Activated CD8-positive, alpha-beta memory T cell treated with anti-CD3 and anti-CD28 coated beads, Interleukin-2, amount 50 U/mL, for 48 hours (primary cell): ENCODE results near the gene PMM1.
"Not testable (repeated sequence)": the region's sequence is repeated elsewhere in the genome, so short reads cannot be mapped to it uniquely, and the experiment has no call there.

ENCODE experiments used
- DNase-seq: peaks from one replicate; pipeline ENCODE4 v3.0.0-alpha.2; 2020

Gene PMM1

DNA sequence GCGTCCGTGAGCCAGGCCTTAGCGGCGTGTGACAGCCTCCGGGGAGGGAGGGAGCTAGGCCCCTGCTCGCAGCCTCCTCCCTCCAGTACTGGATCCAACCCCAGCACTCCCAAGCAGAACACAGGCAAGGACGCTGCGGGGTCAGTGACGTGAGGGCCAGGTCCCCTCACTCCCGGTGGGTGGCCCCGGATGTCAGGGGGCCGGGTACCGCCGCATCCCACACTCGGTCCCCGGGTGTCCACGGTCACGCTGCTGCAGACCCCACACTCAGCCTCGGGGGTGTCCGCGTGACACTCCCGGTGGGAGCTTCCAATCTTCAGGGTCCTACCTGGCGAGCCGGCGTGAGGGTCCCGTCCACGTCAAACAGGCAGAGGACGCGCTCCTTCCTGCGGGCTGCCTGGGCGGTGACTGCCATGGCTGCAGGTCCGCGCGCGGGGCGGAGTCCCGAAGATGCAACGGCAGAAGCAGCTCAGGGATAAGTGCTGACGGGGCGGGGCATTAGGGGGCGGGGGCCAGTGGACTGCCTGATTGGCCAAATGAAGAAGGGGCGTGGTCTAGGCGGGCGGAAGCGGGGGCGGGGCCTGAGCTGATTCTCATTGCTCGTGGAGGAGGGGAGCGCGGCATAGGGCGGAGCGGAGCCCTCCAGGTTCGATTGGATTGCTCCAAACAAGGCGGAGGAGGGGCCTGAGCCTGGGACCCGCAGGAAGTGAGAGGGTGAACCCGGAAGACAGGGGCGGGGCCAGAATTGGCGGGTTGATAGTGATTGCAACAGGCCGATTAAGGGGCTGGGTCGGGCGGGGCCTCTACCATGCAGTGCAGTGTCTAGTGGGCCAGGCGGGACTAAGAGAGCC is at the start of gene PMM1:
PMM1 (minus strand) TSS at position 450 of the 851 bp plus-strand sequence; CDS start at position 415, 35 bp downstream.
- DNase-seq = peak; percentile 100

DNA sequence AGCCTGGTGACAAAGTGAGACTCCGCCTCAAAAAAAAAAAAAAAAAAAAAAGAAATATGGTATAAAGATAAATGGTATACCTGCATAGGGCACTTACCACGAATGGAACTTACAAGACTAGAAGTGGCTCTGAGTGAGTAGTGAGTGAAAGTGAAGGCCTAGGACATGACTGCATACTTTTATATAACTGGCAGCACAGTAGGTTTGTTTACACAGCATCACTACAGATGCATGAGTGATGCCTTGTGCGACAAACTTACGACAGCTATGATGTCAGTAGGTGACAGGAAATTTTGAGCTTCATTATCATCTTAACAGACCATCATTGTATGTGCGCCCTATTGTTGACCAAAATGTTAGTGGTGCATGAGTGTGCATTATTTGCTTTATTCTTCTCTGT is 49.1 kb upstream of the PMM1 start:
- no peak for DNase-seq

DNA sequence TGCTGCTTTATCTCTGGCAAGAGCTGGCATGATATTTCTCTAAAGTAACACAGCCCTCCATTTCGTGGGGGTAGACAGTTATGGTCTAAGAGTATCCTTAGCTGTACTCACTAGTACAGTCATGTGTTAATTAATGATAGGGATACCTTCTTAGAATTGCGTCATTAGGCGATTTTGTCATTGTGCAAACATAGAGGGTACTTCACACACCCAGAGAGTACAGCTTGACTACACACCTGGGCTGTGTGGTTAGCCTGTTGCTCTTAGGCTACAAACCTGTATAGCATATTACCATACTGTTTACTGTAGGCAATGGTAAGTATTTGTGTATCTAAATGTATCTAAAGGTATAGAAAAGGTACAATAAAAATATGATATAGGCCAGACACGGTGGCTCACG is 48.5 kb upstream of the PMM1 start:
- DNase-seq = no peak

DNA sequence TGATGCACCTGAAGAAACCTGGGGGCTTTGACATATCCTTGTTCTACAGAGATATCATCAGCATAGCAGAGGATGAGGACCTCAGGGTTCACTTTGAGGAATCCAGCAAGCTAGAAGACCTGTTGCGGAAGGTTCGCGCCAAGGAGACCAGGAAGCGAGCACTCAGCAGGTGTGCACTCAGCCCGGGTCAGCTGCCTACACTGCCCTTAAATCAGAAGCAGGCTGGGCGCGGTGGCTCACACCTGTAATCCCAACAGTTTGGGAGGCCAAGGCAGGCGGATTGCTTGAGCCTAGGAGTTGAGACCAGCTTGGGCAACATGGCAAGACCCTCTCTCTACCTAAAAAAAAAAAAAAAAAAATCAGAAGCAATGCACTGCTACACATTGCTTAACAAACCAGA is 48.0 kb upstream of the PMM1 start:
- DNase-seq = not testable (repeated sequence)

DNA sequence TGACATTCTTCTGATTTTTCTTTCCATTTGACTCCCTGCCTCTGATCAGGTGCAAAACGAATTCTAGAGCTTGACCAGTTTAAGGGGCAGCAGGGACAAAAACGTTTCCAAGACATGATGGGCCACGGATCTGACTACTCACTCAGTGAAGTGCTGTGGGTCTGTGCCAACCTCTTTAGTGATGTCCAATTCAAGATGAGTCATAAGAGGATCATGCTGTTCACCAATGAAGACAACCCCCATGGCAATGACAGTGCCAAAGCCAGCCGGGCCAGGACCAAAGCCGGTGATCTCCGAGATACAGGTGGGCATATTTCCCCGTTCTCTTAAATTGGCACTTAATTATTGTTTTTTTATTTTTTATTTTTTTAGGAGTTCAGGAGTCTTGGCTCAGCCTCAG is 46.8 kb upstream of the PMM1 start:
- no peak for DNase-seq

DNA sequence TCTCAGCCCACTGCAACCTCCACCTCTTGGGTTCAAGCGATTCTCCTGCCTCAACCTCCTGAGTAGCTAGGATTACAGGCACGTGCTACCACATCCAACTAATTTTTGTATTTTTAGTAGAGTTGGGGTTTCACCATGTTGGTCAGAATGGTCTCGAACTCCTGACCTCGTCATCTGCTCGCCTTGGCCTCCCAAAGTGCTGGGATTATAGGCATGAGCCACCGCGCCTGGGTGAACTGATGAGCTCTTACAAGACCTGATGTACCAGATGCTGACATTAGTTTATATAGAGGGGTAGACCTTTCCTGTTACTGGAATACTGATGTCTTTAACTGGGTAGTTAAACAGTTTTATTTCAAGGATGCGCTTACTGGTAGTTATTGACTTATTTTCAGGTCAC is 45.0 kb upstream of the PMM1 start:
- not testable (repeated sequence) for DNase-seq

DNA sequence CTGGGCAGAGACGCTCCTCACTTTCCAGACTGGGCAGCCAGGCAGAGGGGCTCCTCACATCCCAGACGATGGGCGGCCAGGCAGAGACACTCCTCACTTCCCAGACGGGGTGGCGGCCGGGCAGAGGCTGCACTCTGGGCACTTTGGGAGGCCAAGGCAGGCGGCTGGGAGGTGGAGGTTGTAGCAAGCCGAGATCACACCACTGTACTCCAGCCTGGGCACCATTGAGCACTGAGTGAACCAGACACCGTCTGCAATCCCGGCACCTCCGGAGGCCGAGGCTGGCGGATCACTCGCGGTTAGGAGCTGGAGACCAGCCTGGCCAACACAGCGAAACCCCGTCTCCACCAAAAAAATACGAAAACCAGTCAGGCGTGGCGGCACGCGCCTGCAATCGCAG is 42.0 kb upstream of the PMM1 start:
- not testable (repeated sequence) for DNase-seq

DNA sequence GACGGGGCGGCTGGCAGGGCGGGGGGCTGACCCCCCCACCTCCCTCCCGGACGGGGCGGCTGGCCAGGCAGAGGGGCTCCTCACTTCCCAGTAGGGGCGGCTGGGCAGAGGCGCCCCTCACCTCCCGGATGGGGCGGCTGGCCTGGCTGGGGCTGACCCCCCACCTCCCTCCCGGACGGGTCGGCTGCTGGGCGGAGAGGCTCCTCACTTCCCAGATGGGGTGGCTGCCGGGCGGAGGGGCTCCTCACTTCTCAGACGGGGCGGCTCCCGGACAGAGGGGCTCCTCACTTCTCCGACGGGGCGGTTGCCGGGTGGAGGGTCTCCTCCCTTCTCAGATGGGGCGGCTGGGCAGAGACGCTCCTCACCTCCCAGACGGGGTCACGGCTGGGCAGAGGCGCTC is 41.5 kb upstream of the PMM1 start:
- DNase-seq = not testable (repeated sequence)

DNA sequence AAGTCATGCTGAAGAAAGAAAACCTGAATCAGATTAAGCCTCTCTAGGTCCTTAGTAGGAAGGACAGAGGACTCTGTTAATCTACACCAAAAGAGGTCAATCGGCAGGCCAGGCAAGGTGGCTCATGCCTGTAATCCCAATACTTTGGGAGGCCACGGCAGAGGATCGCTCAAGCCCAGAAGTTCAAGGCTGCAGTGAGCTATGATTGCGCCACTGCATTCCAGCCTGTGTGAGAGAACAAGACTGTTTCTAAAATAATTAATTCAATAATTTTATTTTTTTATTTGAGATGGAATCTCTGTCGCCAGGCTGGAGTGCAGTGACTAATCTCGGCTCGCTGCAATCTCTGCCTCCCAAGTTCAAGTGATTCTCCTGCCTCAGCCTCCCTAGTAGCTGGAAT is 35.9 kb upstream of the PMM1 start:
- no peak for DNase-seq

DNA sequence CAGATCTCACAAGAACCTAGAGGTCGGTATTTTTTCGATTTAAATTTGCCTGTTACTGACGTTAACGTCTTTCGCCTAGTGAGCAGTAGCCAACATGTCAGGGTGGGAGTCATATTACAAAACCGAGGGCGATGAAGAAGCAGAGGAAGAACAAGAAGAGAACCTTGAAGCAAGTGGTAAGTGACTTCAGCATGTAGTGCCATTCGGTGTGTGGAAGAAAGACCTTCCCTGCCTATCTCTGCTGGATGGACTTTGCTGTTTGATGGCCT is 32.2 kb upstream of the PMM1 start:
- no peak for DNase-seq

DNA sequence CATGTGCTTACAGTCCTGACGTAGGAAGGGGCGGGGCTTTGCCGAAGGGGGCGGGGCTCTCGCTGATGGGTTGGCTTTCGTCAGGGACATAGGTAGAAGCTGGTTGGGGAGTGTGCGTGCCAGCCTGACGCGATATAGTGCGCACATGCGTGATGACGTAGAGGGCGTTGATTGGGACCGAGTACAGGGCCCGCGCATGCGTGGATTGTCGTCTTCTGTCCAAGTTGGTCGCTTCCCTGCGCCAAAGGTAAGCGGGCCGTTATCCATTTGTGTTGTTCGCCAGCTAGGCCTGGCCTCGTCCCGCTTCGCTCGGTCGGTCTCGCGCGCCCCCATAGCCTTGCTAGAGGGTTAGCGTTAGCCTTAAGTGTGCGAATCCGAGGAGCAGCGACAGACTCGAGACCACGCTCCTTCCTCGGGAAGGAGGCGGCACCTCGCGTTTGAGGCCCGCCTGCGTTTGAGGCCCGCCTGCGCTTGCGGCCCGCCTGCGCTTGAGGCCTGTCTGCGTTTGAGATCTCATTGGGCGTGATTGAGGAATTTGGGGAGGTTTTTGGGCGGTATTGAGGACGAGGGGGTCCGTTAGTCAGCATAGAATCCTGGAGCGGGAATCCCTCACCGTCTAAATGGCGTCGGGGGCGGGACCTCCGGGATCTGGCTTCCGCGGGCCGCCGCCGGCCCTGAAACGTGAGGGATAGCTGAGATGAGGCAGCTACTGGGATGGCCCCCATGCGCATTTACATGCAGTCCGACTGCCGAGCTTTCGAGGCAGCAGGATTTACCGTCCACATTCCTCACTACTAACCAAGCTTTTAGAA is 31.7 kb upstream of the PMM1 start, which contains the start of gene XRCC6:
XRCC6 (plus strand) TSS at position 197 of the 812 bp plus-strand sequence. CDS start 710 bp downstream, outside the sequence.
- peak; percentile 100 for DNase-seq

DNA sequence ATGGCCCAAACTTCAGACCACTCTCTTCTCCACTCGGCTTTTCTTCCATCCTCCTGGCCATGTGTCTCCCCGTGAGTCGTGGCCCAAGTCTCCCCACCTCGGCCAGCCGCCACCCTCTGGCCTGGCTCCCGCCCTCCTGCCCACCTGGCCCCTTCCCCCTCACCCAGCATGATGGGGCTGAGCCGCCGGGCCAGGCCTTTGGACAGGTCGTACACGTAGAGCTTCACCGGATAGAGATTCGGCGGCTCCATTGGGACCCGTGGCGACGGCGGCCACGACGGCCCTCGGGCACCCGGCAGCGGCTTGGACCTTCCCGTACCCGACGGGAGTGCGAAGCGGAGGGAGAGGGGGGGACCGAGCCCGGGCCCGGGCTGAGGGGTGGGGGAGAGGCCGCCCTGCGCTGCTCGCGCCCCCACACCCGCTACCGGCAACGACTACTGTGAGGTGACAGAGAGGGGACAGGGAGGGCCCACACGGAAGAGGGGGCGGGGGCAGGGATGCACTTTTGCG is 31.0 kb upstream of the PMM1 start, which contains the start of gene DESI1:
DESI1 (minus strand) TSS at position 455 of the 510 bp plus-strand sequence; CDS start at position 251, 204 bp downstream.
- no peak for DNase-seq

DNA sequence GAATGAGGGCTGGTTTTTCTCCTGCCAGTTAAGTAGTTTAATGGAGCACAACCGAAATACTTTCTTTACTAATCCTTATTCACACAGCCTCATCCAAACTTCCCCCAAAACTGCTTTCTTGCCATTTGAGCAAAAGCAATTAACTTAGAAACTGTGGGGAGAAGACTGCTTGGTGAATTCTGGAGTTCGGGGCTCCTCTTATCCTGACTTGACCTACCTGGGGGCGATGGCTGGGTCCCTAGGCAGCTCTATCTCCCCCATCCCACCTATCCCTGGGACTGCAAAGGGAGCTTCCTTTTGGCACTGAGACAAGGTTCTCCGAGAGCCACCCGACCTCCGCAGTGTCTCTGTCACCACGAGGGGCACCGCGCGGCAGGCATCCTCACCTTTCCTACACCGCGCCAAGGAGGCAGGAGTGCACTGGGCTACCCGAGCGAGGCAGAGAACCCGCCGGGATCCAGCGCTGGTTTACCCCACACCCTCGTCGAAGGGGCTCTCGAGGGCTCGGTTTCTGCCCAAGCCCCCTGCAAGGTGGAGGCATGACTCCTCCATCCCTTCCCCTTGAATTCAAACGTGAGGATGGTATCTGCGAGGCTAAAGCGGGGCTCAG is 30.4 kb upstream of the PMM1 start:
- DNase-seq = peak; percentile 81

DNA sequence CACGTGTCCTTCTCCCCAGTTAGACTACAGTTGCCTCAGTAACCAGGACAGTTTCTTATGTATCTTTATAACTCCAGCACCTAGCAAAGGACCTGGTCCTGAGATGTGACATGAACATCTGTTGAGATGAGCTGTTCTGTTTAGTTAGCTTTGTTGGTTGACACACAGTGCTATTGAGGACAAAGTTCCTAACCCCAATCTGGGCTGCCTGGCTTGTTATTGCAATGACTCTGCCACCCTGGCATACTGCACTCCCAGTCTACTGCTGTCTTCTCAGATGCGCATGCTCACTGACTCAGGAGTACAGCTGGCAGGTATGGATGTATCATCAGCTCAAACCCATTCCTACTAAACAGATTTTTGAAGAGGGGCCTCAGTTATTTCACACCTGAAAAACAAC is 23.8 kb upstream of the PMM1 start:
- no peak for DNase-seq

DNA sequence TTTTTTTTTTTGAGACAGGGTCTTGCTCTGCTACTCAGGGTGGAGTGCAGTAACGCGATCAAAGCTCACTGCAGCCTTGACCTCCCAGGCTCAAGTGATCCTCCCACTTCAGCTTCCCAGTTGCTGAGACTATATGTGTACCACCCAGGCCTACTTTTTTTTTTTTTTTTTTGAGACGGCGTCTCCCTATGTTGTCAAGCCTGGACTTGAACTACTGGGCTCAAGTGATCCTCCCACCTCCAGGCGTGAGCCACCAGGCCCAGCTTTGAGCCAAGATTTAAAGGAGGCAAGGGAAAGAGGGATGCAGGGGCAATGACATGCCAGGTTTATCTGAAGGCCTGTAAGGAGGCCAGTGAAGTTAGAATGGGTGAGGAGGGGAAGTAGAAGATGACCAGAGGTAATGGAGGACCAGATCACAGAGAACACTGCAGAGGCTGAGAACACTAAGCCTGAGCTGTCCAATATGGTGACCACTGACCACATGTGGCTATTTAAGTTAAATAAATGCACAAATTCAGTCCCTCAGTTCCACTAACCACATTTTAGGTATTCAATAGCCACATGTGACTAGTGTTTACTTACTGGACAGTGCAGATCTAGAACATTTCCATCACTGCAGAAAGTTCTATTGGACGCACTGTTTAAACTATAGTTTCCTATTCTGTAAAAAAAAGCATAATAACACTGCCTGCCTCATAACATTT is 23.1 kb upstream of the PMM1 start:
- no peak for DNase-seq

DNA sequence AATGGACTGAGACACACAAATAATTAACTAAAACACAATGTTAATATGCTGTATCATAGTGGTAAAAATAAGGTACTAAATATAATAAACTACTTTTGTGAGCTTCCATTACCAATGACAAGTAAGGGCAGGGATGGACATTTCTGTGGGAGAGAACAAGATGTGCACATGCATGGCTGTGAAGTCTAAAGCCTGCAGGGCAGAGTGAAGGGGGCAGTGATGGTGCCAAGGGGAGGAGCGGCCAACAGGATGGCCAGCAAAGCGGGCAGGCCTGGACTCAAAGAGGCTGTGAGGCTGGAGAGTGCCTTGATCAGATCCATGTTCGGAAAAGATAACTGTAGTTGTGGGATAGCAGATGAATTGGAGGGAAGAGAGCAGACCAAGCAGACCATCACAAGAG is 18.7 kb upstream of the PMM1 start:
- DNase-seq = no peak

DNA sequence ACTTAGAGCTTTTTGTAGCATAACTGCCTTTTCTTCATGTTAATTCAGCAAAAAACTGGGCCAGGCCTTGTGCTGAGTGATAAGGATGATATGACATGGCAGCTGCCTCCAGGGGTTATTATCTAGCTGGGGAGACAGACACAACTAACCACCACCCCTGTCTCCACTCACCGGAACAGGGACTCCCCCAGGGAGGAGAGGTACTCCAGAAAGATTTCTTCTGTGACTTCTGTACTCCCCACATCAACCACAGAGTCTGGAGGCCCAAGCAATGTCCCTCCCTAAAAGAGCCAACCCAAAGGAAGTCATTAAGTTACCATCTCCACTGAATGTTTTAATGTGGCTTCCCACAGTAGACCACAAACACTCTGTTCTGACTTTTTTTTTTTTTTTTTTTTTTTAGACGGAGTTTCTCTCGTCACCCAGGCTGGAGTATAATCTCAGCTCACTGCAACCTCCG is 14.3 kb upstream of the PMM1 start:
- peak; percentile 75 for DNase-seq

DNA sequence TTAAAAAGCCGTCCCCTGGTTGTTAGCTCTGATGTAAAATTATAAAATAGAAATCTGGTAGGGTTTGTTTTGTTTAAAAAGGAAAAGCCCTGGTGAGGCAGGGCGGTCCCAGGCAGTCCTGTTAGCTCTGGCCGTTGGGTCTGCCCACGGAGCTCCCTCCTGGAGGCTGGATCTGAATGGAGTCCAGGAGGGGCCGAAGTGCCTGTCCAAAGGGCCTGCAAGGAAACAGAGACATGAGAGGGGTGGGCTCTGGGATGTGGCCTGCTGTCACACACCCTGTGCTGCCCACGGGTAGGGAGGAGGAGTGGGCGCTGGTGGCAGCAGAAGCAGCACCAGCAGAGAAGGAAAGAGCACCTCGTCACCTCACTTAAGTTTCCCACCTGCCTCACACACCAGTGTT is 11.3 kb upstream of the PMM1 start:
- DNase-seq = no peak

DNA sequence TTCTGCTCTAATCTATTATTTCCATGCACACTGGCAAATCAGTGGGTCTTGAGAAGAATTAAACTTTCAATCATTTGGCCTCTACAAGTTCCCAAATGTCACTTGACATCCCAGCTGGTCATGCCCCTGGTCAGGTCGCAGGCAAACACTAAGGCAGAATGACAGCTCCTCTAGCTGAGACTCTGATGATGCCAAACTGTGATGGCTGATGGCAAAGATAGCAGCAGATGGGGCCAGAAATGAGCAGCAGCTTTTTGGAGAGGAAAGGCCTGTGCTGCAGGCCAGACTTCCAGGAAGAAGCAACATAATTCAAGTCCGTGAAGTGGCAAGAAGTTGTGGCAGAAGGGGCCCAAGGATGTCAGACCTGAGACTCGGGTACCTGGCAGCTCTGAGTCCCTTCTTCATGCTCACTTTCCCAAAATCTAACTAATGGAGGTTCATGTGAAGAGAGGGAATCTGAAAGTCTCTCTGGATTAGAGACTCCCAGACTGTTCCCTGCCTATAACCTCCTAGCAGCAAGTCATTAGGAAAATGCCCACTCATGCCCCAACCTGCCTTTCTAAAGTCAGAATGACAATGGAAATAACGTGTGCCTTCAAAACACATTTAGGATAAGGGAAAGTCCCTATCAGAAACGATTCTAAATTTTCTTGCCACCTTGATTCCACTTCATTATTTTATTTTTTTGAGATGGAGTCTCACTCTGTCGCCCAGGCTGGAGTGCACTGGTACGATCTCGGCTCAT is 9.4 kb upstream of the PMM1 start:
- DNase-seq = no peak

DNA sequence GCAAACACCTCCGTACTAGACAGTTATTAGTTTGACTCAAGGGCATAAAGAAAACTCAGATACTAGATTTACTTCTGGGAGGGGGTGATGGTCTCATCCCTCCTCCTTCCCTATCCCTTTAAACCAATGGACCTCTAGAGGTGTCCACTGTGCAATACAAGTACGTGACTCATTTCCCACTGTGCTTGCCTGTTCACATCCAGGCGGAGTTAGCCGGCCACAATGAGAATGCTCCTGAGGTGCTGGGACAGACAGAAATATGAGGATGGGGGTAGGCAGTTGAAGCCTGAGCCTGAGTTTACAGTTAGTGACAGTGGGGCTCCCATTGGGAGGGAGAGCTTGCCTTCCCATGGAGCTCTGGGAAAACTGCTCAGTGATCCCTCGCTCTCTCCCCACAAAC is 8.4 kb upstream of the PMM1 start:
- DNase-seq = no peak

DNA sequence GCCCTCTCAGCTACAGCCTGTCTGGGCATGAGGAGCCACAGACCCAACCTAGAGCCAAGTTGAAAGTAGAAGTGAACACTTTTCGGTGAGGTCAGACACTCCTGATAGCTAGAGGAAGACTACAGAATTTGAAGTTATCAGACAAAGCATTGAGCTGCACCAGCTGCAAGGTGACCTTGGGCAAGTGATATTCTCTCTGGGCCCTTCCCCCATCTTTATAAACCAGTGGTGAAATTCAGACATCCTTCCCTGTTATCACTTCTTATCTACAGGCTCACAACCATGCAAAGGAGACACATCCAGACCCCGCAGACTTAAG is 8.0 kb upstream of the PMM1 start:
- no peak for DNase-seq
